MCF 10A (cell line): ENCODE results near the gene NIN. TPM values are rescaled to one million over a fixed set of nuclear protein-coding genes. Genes with fewer than 3 reads are reported as not detected.

Experiments
- BruUV-seq: library from RNA; stranded (reverse); fragments of 400-500 nt; replicated peaks from 2 replicates; lab custom pipeline; 2021; lab: Mats Ljungman, UMichigan
- CTCF ChIA-PET: fragments of 300-600 bp; sonication (Branson Sonifier 250); formaldehyde crosslinking; extraction: SDS; loops from one replicate; lab custom pipeline; 2021; ENCODE audit warnings: antibody characterized with exemption, inconsistent platforms; lab: Yijun Ruan, JAX
- POLR2A ChIA-PET: fragments of 300-600, 350-650 bp; sonication (Branson Sonifier 250); formaldehyde crosslinking; extraction: SDS; loops from one replicate; lab custom pipeline; 2020; ENCODE audit warnings: antibody characterized with exemption, inconsistent platforms; lab: Yijun Ruan, JAX
- DNase-seq: peaks from one replicate; pipeline ENCODE4 v3.0.0-alpha.2; 2018; ENCODE audit not compliant: unreplicated experiment
- H3K27ac Mint-ChIP-seq: one replicate; pipeline ENCODE4 v1.8.0; 2022; ENCODE audit warnings: mild to moderate bottlenecking, low read depth, mixed read lengths; ENCODE audit not compliant: unreplicated experiment
- H3K27me3 Mint-ChIP-seq: one replicate; pipeline ENCODE4 v1.8.0; 2022; ENCODE audit warnings: mixed read lengths; ENCODE audit not compliant: insufficient read depth, unreplicated experiment
- H3K36me3 Mint-ChIP-seq: one replicate; pipeline ENCODE4 v1.8.0; 2022; ENCODE audit warnings: mild to moderate bottlenecking, moderate library complexity, mixed read lengths; ENCODE audit not compliant: insufficient read depth, unreplicated experiment
- H3K4me1 Mint-ChIP-seq: one replicate; pipeline ENCODE4 v1.8.0; 2022; ENCODE audit warnings: mixed read lengths; ENCODE audit not compliant: insufficient read depth, unreplicated experiment
- H3K4me3 Mint-ChIP-seq: one replicate; pipeline ENCODE4 v1.8.0; 2022; ENCODE audit warnings: mild to moderate bottlenecking, moderate library complexity, mixed read lengths; ENCODE audit not compliant: unreplicated experiment
- H3K9me3 Mint-ChIP-seq: one replicate; pipeline ENCODE4 v1.8.0; 2022; ENCODE audit warnings: mixed read lengths; ENCODE audit not compliant: unreplicated experiment
- intact Hi-C: fragments of 100-400 bp; cut with micrococcal nuclease; formaldehyde crosslinking; loops from 2 replicates; pipeline ENCODE4 v1.14.1; 2022
- total RNA-seq: library from RNA; stranded (reverse); gene quantifications from 2 replicates; pipeline ENCODE4 v1.2.3, GENCODE V29; 2022
- TF ChIP-seq, protein P1 (sequence below): fragments of 200-600 bp; IDR thresholded peaks from one replicate; pipeline ENCODE4 v1.8.0; 2022; ENCODE audit warnings: antibody characterized with exemption, mild to moderate bottlenecking; ENCODE audit not compliant: unreplicated experiment

NIN gene
- total RNA-seq, 1 experiment from 2014 or later, result 33.0 TPM

DNA sequence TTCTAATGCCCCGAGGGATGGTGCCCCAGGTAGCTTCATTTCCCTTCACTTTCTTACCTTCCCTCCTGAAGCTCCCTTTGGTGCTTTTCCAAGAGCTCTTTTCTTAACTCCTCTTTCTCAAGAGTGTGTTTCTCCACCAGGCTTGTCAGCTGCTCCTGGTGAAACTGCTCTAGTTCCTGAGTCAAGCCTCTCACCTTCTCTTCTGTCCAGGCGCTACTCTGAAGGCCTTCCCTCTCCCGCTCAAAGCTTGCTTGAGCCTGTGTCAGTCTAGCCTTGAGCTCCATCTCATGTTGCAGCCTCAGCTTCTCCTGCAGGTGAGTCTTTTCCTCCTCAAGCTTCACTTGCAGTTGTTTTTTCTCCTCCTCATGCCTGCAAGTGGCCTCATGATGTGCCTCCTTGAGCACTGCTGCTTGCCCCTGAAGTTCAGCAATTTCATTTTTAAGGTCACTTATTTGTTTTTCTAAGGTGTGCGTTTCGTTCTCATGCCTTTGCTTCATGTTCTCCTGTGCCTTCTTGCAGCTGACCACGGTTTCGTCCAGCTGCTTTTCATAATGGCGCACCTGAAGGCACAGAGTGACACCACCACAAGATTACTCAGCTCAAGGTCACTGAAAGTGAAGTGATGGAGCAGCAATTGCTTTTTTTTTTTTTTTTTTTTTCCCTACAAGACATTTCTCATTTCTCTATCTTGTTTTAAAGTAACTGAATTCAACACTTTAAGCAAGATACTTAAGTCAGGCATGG lies 71.0 kb downstream of the NIN start:
- ChIA-PET CTCF (interaction anchor here (0.6 to 9.4 kb wide), 5 partner anchors 15 to 1296 kb away, joined by 3 to 129 read pairs (median 3); no protein-coding TSS in a partner anchor), POLR2A (interaction anchor here (2.2 kb wide), 1 partner anchor 15 kb away, joined by 15 read pairs; no protein-coding TSS in a partner anchor)
- intact Hi-C loops, result no loop called here
- H3K27ac Mint-ChIP-seq, result no peak overlapping the region
- BruUV-seq, result no TSS peak
- no peak overlapping the region for H3K4me3 Mint-ChIP-seq
- H3K9me3 Mint-ChIP-seq, result no peaks in the 10 kb centered on the region
- DNase-seq, result no peak
- H3K36me3 Mint-ChIP-seq, result no peaks in the 10 kb centered on the region
- no peaks in the 10 kb centered on the region for H3K4me1 Mint-ChIP-seq
- TF ChIP-seq, protein P1, sequence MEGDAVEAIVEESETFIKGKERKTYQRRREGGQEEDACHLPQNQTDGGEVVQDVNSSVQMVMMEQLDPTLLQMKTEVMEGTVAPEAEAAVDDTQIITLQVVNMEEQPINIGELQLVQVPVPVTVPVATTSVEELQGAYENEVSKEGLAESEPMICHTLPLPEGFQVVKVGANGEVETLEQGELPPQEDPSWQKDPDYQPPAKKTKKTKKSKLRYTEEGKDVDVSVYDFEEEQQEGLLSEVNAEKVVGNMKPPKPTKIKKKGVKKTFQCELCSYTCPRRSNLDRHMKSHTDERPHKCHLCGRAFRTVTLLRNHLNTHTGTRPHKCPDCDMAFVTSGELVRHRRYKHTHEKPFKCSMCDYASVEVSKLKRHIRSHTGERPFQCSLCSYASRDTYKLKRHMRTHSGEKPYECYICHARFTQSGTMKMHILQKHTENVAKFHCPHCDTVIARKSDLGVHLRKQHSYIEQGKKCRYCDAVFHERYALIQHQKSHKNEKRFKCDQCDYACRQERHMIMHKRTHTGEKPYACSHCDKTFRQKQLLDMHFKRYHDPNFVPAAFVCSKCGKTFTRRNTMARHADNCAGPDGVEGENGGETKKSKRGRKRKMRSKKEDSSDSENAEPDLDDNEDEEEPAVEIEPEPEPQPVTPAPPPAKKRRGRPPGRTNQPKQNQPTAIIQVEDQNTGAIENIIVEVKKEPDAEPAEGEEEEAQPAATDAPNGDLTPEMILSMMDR, result no peak
- H3K27me3 Mint-ChIP-seq, result no peaks in the 10 kb centered on the region

DNA sequence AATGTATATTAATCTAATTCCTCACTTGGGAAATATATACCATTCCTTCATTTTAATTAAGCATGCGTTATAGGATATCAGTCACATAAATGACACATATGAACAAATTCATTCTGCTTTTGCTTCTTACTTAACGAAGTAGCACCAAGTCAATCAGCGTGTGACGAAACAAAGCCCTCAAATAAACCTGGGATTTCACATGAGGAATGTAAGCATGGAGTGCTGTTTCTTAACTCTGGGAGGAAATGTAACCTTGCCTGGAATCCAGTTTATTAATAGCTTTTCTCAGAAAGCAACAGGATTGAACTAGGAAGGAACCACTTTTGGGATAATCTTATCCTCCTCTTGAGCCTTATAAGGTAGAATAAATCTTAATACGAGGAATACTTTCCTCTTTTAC lies 72.0 kb downstream of the NIN start:
- Mint-ChIP-seq H3K27me3 (no peaks in the 10 kb centered on the region), H3K4me3 (no peak overlapping the region), H3K9me3 (no peaks in the 10 kb centered on the region), H3K36me3 (peaks cover 3% of the 10 kb centered on the region), H3K27ac (no peak overlapping the region), H3K4me1 (no peaks in the 10 kb centered on the region)
- no peak for DNase-seq
- ChIA-PET CTCF (interaction anchor here (9.4 kb wide), 1 partner anchor 16 kb away, joined by 129 read pairs; no protein-coding TSS in a partner anchor), POLR2A (interaction anchor here (0.6 to 1.0 kb wide), 3 partner anchors 19 to 134 kb away, joined by 3 read pairs; no protein-coding TSS in a partner anchor)
- TF ChIP-seq, protein P1, result no peak
- intact Hi-C loops, result no loop called here
- no TSS peak for BruUV-seq

DNA sequence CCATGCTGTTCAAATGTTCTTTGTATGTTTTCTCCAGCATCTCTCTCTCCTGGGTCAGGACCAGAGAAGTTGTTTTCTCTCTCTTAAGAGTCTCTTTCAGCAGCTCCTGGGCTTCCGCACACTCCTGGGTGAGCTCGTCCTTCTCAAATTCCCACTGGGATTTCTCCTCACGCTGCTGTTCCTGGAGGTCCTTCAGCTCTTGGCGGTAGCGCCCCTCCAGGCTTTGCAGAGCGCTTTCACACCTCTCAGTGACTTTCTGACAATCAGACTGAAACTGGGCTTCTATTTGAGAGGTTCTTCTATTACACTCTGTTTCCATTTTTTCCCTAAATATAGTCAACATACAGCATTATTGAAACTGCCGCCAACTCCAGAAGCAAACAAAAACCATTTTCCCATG lies 72.7 kb downstream of the NIN start:
- TF ChIP-seq, protein P1, result no peak
- Mint-ChIP-seq H3K9me3 (no peaks in the 10 kb centered on the region), H3K27ac (no peak overlapping the region), H3K4me1 (no peaks in the 10 kb centered on the region), H3K36me3 (peaks cover 9% of the 10 kb centered on the region), H3K4me3 (no peak overlapping the region), H3K27me3 (no peaks in the 10 kb centered on the region)
- POLR2A ChIA-PET, result interaction anchor here (0.6 to 1.0 kb wide), 2 partner anchors 22 to 134 kb away, joined by 3 read pairs; no protein-coding TSS in a partner anchor
- no TSS peak for BruUV-seq
- CTCF ChIA-PET, result interaction anchor here (0.6 to 9.4 kb wide), 4 partner anchors 9 to 214 kb away, joined by 3 to 129 read pairs (median 4); no protein-coding TSS in a partner anchor
- intact Hi-C loops, result no loop called here
- no peak for DNase-seq

DNA sequence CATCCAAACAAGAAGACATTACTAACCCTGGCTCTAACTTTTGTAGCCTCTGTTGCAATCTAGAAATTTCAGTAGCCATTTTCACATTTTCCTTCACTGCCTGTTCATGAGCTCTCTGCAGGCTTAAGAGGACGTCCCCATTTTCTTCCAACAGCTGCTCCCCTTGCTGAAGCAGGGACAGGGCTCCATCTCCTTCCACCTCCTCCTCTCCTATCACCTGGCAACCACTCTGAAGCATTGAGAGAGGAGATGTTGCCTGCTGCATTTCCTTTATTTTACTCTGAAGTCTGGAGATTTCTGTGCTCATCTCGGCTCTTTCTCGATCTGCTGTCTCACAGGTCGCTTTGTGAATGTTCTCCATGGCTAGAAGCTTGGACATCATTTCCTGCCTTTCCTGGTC lies 73.3 kb downstream of the NIN start:
- H3K4me3 Mint-ChIP-seq, result no peak overlapping the region
- no peaks in the 10 kb centered on the region for H3K9me3 Mint-ChIP-seq
- H3K27ac Mint-ChIP-seq, result no peak overlapping the region
- POLR2A ChIA-PET, result interaction anchor here (0.6 kb wide), 1 partner anchor 437 kb away, joined by 3 read pairs; no protein-coding TSS in a partner anchor
- H3K27me3 Mint-ChIP-seq, result no peaks in the 10 kb centered on the region
- no TSS peak for BruUV-seq
- intact Hi-C loops, result no loop called here
- CTCF ChIA-PET, result interaction anchor here (0.6 to 9.4 kb wide), 5 partner anchors 9 to 213 kb away, joined by 3 to 129 read pairs (median 3); no protein-coding TSS in a partner anchor
- TF ChIP-seq, protein P1, result no peak
- peaks cover 15% of the 10 kb centered on the region for H3K36me3 Mint-ChIP-seq
- no peak for DNase-seq
- no peaks in the 10 kb centered on the region for H3K4me1 Mint-ChIP-seq
